NCI-H446 (cell line): ENCODE data around the gene THBS3.

Experiments used
- DNase-seq, 2 experiments: peaks; one replicate each; lab custom pipeline; 2025; lab: John Stamatoyannopoulos, UW

The THBS3 gene

GRCh38 chr1:155187456-155187891 is 20.2 kb downstream of the THBS3 start:
- DNase-seq, result no peak

GRCh38 chr1:155186794-155187455 is 20.8 kb downstream of the THBS3 start:
- no peak for DNase-seq

GRCh38 chr1:155186067-155186793 is 21.5 kb downstream of the THBS3 start:
- DNase-seq, result no peak

GRCh38 chr1:155185783-155186066 is 22.0 kb downstream of the THBS3 start:
- no peak for DNase-seq

GRCh38 chr1:155184835-155185782 is 22.6 kb downstream of the THBS3 start:
- no peak for DNase-seq

GRCh38 chr1:155184351-155184811 is 23.3 kb downstream of the THBS3 start:
- DNase-seq, result no peak

- no peak for DNase-seq
Observed at GRCh38 chr1:155183775-155184221, 23.9 kb downstream of the THBS3 start.

- DNase-seq, result no peak
Observed at GRCh38 chr1:155182052-155182550, 25.6 kb downstream of the THBS3 start.

GRCh38 chr1:155181371-155182051 is 26.2 kb downstream of the THBS3 start:
- DNase-seq, result no peak

- DNase-seq, result no peak
Observed at GRCh38 chr1:155179112-155180031, 28.3 kb downstream of the THBS3 start.

- no peak for DNase-seq
Observed at GRCh38 chr1:155178441-155179111, 29.1 kb downstream of the THBS3 start.

GRCh38 chr1:155177918-155178281 is 29.8 kb downstream of the THBS3 start:
- no peak for DNase-seq

- DNase-seq, result no peak
Observed at GRCh38 chr1:155177192-155177917, 30.3 kb downstream of the THBS3 start.

GRCh38 chr1:155176544-155177071 is 31.1 kb downstream of the THBS3 start:
- peak; percentile 83 to 88 for DNase-seq

- no peak for DNase-seq
Observed at GRCh38 chr1:155175927-155176371, 31.7 kb downstream of the THBS3 start.

- no peak for DNase-seq
Observed at GRCh38 chr1:155175281-155175926, 32.3 kb downstream of the THBS3 start.

GRCh38 chr1:155174324-155175280 is 33.1 kb downstream of the THBS3 start:
- DNase-seq, result peak in 1 of 2 experiments; percentile 69
